NCI-H2196 (cell line): ENCODE measurements around the gene ATP2B2.
A peak's percentile ranks its signal among the peaks of the same experiment; 100 is the strongest.

Source experiments
- DNase-seq: peaks from one replicate; lab custom pipeline; 2025; ENCODE audit not compliant: unreplicated experiment; lab: John Stamatoyannopoulos, UW

The ATP2B2 gene

GRCh38 chr3:10350324-10350985, 154.9 kb downstream of the ATP2B2 start:
- no peak for DNase-seq

- DNase-seq, result no peak
These were observed 155.6 kb downstream of the ATP2B2 start for GRCh38 chr3:10349801-10350200.

GRCh38 chr3:10348404-10348721, 157.0 kb downstream of the ATP2B2 start:
- DNase-seq, result no peak

- no peak for DNase-seq
These were observed 157.6 kb downstream of the ATP2B2 start for GRCh38 chr3:10347648-10348403.

- no peak for DNase-seq
These were observed 159.5 kb downstream of the ATP2B2 start for GRCh38 chr3:10345911-10346310.

GRCh38 chr3:10344944-10345575, 160.3 kb downstream of the ATP2B2 start:
- DNase-seq, result no peak

GRCh38 chr3:10344147-10344943, 161.0 kb downstream of the ATP2B2 start:
- peak; percentile 7 for DNase-seq

- no peak for DNase-seq
These were observed 161.9 kb downstream of the ATP2B2 start for GRCh38 chr3:10343526-10343925.

GRCh38 chr3:10342781-10343180, 162.6 kb downstream of the ATP2B2 start:
- no peak for DNase-seq

- no peak for DNase-seq
These were observed 163.4 kb downstream of the ATP2B2 start for GRCh38 chr3:10341901-10342398.

- DNase-seq, result no peak
These were observed 164.9 kb downstream of the ATP2B2 start for GRCh38 chr3:10340476-10340875.

GRCh38 chr3:10340046-10340445, 165.3 kb downstream of the ATP2B2 start:
- DNase-seq, result no peak

- DNase-seq, result no peak
These were observed 165.9 kb downstream of the ATP2B2 start for GRCh38 chr3:10339376-10339955.

- DNase-seq, result no peak
These were observed 166.6 kb downstream of the ATP2B2 start for GRCh38 chr3:10338591-10339353.

- no peak for DNase-seq
These were observed 167.3 kb downstream of the ATP2B2 start for GRCh38 chr3:10338164-10338470.

- no peak for DNase-seq
These were observed 167.8 kb downstream of the ATP2B2 start for GRCh38 chr3:10337323-10338163.

GRCh38 chr3:10336761-10337160, 168.6 kb downstream of the ATP2B2 start:
- DNase-seq, result no peak

- no peak for DNase-seq
These were observed 169.3 kb downstream of the ATP2B2 start for GRCh38 chr3:10335871-10336622.
